DOHH2 (cell line): ENCODE measurements around the gene CHCHD6.

Experiments used
- H3F3A ChIP-seq: fragments of 200-600 bp; sonication (generic), shearing (Covaris generic); 2 replicates; pipeline ENCODE4 v1.6.0; 2016; ENCODE audit warnings: antibody characterized with exemption, mild to moderate bottlenecking; ENCODE audit not compliant: control insufficient read depth, insufficient read depth
- H3K27ac ChIP-seq: fragments of 200-600 bp; sonication (generic); 2 replicates; pipeline ENCODE4 v1.5.1; 2014; ENCODE audit warnings: low read depth, mild to moderate bottlenecking, low read length, moderate library complexity
- H3K27me3 ChIP-seq: fragments of 200-600 bp; sonication (generic); 2 replicates; pipeline ENCODE4 v1.6.1; 2014; ENCODE audit warnings: mild to moderate bottlenecking, low read length, mixed read lengths; ENCODE audit not compliant: control insufficient read depth
- H3K36me3 ChIP-seq: fragments of 200-600 bp; sonication (generic); 2 replicates; pipeline ENCODE4 v1.6.1; 2014; ENCODE audit warnings: mild to moderate bottlenecking, low read length, moderate library complexity, mixed read lengths; ENCODE audit not compliant: control insufficient read depth
- H3K4me1 ChIP-seq: fragments of 200-600 bp; sonication (generic); 2 replicates; pipeline ENCODE4 v1.6.1; 2014; ENCODE audit warnings: mild to moderate bottlenecking, low read length, mixed read lengths; ENCODE audit not compliant: control insufficient read depth
- H3K4me2 ChIP-seq: fragments of 200-600 bp; sonication (generic); 2 replicates; pipeline ENCODE4 v1.6.0; 2014; ENCODE audit warnings: mild to moderate bottlenecking, low read length, moderate library complexity
- H3K4me3 ChIP-seq: fragments of 200-600 bp; sonication (generic); 2 replicates; pipeline ENCODE4 v1.5.1; 2014; ENCODE audit warnings: mild to moderate bottlenecking, low read length, mixed read lengths
- H3K79me2 ChIP-seq: fragments of 200-600 bp; sonication (generic); 2 replicates; pipeline ENCODE4 v1.6.1; 2014; ENCODE audit warnings: mild to moderate bottlenecking, low read length, mixed read lengths; ENCODE audit not compliant: control insufficient read depth
- H3K9me2 ChIP-seq: fragments of 200-600 bp; sonication (generic); replicated peaks from 2 replicates; pipeline ENCODE4 v1.6.1; 2014; ENCODE audit warnings: mild to moderate bottlenecking, low read length, mixed read lengths; ENCODE audit not compliant: control insufficient read depth
- H3K9me3 ChIP-seq: fragments of 200-600 bp; sonication (generic); 2 replicates; pipeline ENCODE4 v1.6.1; 2014; ENCODE audit warnings: antibody characterized with exemption, low read length, mixed read lengths; ENCODE audit not compliant: control insufficient read depth, insufficient read depth
- H4K20me1 ChIP-seq: fragments of 200-600 bp; sonication (generic); 2 replicates; pipeline ENCODE4 v1.6.0; 2014; ENCODE audit warnings: low read depth, mild to moderate bottlenecking, antibody characterized with exemption, low read length, moderate library complexity; ENCODE audit not compliant: control insufficient read depth, insufficient read depth
- EZH2phosphoT487 ChIP-seq: fragments of 200-600 bp; sonication (generic); IDR thresholded peaks from 2 replicates; pipeline ENCODE4 v1.6.1; 2017; ENCODE audit warnings: borderline replicate concordance, mild to moderate bottlenecking, antibody characterized with exemption, low read length, moderate library complexity, mixed read lengths
- TF ChIP-seq, protein P1 (sequence below): fragments of 200-600 bp; sonication (generic); IDR thresholded peaks from one replicate; pipeline ENCODE4 v1.5.1; 2014; ENCODE audit warnings: antibody characterized with exemption, mild to moderate bottlenecking, low read depth, low read length; ENCODE audit not compliant: poor library complexity, severe bottlenecking

The CHCHD6 gene

DNA sequence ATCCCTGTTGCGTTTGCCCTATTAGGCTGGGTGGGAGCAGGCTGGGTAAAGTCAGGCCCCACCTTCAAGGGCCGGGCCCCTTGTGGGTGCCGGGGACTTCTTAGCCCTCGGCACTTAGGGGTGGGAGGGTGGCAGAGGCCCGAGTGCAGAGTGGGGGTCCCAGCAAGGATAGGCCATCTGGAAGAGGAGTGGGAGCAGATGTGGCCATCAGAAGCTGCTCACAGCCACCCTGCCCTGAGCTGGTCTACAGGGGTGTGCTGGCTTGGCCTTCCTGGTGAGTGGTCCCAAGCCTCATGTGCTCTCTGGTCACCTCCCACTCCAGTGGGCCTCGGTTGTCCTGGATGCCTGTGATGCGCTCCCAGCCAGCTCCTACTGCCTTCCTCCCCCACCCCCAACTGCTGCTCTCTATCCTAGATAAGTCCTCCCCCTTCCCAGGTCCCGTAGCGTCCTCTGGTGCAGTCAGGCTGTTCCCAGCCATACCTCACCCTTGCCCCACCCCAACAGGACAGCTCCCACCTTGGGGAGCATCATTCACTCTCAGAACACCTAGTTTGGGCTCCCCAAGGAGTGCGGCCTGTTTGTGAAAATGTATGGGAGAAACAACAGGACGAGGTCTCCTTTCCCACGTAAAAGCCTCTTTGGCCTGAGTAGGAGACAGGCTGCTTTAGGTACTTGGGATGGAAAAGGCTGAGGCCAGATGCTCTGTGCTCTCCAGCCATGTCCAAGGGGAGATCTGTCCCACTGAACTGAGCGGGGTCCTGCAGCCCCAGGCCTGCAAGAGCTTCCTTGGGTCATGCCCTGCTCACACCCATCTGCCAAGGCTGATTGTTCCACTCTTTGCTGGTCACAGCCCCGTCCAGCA is 254.0 kb downstream of the CHCHD6 start:
- Histone ChIP-seq H3K4me2 (no peak overlapping the region), H3K4me1 (peaks cover 31% of the 10 kb centered on the region), H3K36me3 (no peaks in the 10 kb centered on the region), H3K9me2 (no peaks in the 10 kb centered on the region), H4K20me1 (no peaks in the 10 kb centered on the region), H3F3A (no peaks in the 10 kb centered on the region), H3K27me3 (no peaks in the 10 kb centered on the region), H3K79me2 (no peaks in the 10 kb centered on the region), H3K9me3 (no peaks in the 10 kb centered on the region), H3K27ac (no peak overlapping the region), H3K4me3 (no peak overlapping the region)
- TF ChIP-seq, protein P1, sequence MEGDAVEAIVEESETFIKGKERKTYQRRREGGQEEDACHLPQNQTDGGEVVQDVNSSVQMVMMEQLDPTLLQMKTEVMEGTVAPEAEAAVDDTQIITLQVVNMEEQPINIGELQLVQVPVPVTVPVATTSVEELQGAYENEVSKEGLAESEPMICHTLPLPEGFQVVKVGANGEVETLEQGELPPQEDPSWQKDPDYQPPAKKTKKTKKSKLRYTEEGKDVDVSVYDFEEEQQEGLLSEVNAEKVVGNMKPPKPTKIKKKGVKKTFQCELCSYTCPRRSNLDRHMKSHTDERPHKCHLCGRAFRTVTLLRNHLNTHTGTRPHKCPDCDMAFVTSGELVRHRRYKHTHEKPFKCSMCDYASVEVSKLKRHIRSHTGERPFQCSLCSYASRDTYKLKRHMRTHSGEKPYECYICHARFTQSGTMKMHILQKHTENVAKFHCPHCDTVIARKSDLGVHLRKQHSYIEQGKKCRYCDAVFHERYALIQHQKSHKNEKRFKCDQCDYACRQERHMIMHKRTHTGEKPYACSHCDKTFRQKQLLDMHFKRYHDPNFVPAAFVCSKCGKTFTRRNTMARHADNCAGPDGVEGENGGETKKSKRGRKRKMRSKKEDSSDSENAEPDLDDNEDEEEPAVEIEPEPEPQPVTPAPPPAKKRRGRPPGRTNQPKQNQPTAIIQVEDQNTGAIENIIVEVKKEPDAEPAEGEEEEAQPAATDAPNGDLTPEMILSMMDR: no peak
- TF ChIP-seq EZH2phosphoT487: no peak

DNA sequence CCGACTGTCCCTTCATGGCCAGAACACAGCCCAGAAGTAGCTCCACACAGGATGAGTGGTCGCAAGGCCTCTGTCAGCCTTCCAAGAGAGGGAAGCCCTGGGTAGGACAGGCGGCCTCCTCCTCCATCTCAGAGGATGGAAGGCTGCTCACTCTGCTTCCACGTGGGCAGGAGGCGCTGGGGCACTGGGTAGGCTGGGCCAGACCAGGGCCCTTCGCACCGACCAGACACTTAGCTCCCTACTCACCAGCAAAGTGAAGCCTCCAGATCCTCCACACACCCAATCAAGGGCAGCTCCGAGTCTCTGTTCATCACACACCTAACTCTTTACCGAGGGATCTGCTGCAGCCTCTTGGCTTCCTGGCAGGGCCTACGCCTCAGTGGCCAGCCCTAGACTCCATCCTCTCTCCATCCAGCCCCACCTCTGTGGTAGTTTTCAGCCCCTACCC is 254.6 kb downstream of the CHCHD6 start:
- Histone ChIP-seq H3K27ac (no peak overlapping the region), H3K4me2 (no peak overlapping the region), H3K36me3 (no peaks in the 10 kb centered on the region), H3K4me3 (no peak overlapping the region), H3K9me3 (no peaks in the 10 kb centered on the region), H3K9me2 (no peaks in the 10 kb centered on the region), H3F3A (no peaks in the 10 kb centered on the region), H3K79me2 (no peaks in the 10 kb centered on the region), H3K4me1 (peaks cover 31% of the 10 kb centered on the region), H3K27me3 (no peaks in the 10 kb centered on the region), H4K20me1 (no peaks in the 10 kb centered on the region)
- TF ChIP-seq EZH2phosphoT487: no peak
- TF ChIP-seq, protein P1: no peak

DNA sequence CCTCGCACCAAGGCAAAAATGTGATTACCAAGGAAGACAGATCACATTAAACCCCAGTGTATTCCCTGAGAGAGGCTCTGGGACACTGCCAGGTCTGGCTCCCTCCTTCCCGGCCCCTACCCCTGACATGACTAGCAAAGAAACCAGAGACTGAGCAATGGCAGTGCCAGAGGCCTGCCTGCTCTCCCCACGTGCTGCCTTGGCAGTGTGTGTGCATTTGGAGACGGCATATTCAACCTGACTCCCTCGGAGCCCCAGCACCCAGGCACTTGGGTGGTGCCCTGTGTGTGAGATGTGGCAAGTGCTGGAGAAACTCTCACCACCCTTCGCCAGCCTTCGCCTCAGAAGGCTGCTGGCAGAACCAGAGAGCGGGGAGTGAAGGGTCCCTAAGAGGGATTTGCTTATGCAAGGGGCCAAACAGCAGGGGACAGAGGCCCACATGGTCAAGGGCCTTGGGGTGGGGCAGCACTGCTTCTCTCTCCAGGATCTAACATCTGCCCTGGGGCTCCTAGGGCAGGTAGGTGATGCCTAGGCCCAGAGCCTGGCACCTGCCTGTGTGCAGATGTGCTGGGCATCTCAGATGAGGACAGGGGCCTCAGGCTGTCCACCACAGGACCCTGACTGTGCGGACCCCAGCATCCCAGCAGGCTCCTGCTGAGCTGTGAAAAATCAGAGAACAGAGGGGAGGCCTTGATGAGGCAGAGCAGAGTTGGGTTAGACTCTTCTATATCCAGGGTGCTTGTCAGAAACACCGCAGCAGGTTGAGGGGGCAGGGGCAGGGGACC is 255.3 kb downstream of the CHCHD6 start:
- TF ChIP-seq EZH2phosphoT487: no peak
- TF ChIP-seq, protein P1: no peak
- H3K9me3 ChIP-seq: no peaks in the 10 kb centered on the region
- peaks cover 27% of the 10 kb centered on the region for H3K4me1 ChIP-seq
- no peaks in the 10 kb centered on the region for H3K79me2 ChIP-seq
- no peaks in the 10 kb centered on the region for H3K36me3 ChIP-seq
- no peak overlapping the region for H3K4me2 ChIP-seq
- peaks cover 3% of the 10 kb centered on the region; the same call in 1 of the 2 replicates for H4K20me1 ChIP-seq
- no peaks in the 10 kb centered on the region for H3F3A ChIP-seq
- no peak overlapping the region for H3K27ac ChIP-seq
- H3K4me3 ChIP-seq: no peak overlapping the region
- no peaks in the 10 kb centered on the region for H3K27me3 ChIP-seq
- H3K9me2 ChIP-seq: no peaks in the 10 kb centered on the region
